H1 (cell line): ENCODE data around the gene VPS37D. TPM values are rescaled to one million over a fixed set of nuclear protein-coding genes. Genes with fewer than 3 reads are reported as not detected.

Source experiments
- JUN ChIP-seq: IDR thresholded peaks from 2 replicates; pipeline ENCODE4 v1.6.1; 2011; ENCODE audit warnings: low read depth, mild to moderate bottlenecking, improper control_type of control experiment, low read length
- KDM5A ChIP-seq: fragments of 200-600 bp; IDR thresholded peaks from 2 replicates; pipeline ENCODE4 v1.7.1; 2012; ENCODE audit warnings: mild to moderate bottlenecking, low read length, inconsistent platforms, mixed read lengths
- TAF7 ChIP-seq: optimal IDR thresholded peaks from 2 replicates; pipeline ENCODE3; 2011; ENCODE audit warnings: low read depth, mild to moderate bottlenecking, inconsistent platforms, low read length, moderate library complexity, borderline replicate concordance
- polyA plus RNA-seq, 7 experiments: library from polyadenylated mRNA; depleted of rRNA in 3 of 7; stranded (reverse) in 5 of 7; unstranded in 2 of 7; fragments of >200 nt in 5 of 7; fragments of 200-250 nt in 2 of 7; gene quantifications; 1 replicate in 5 of 7; 2 replicates in 1 of 7; 4 replicates in 1 of 7; pipeline versions ENCODE4 v1.2.1 to v1.2.3, GENCODE V29; 2011 to 2013; ENCODE audit warnings: missing spikeins in 2 of 7, mixed read lengths in 2 of 7
- total RNA-seq: library from RNA; stranded (reverse); fragmentation: NEBNext Ultra II Directional; extraction: Animal tissue kit (Norgen Biotek cat#: 25700); gene quantifications from 2 replicates; pipeline ENCODE4 v1.2.1, GENCODE V29; 2021

Gene VPS37D
- total and polyA plus RNA-seq, 2 of the 8 experiments (the other 6 are each of a cell fraction or from before 2014, with no cell fraction given): 3.4 to 5.0 TPM

DNA sequence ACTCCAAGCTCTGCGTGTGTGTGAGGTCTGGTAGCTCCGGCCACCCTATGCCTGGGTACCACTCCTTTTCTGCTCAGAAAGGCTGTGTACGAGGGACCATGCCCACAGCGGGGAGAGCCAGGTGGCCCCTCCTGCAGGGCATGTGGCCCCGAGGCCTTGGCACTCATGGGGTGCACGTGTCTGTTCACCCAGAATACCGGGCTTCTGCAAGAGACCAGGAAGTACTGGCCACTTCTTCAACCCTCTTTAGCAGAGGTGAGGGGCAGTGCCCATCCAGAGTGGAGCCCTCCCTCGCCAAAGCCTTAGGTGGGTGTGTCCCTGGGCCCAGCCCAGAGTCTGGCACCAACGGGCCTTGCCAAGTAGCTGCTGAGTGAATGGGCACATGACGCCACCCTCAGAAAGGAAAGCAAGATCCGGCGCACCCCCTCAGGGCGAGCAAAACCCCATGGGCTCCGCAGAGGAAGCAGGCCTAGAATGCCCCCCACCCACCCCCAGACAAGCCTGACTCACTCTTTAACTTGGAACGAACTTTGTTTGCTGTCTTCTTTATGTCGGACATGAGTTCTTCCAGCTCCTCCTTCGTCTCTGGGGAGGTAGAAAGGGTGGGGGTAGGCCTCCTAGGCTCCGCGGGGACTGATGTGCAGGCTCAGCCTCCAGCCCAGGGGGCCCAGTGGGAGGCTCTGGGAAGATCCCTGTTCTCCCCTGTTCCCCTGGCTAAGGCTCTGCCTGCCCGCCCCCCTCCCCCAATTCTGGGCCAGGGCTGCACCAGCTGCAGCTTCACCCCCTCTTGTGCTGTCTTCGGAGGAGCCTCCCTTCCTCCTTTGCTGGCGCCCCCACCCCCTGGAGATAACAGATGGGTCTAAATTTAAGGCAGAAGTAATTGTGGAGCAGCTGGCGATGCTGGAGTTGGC is 37.3 kb downstream of the VPS37D start (continued):
- no peak for TF ChIP-seq KDM5A
- TF ChIP-seq TAF7: no peak
- TF ChIP-seq JUN: no peak
